Gastroesophageal sphincter (tissue), 3 donors: ENCODE data around the gene TBX20.

Experiments
- CTCF ChIP-seq, 4 experiments: fragments of 200-600 bp in 2 of 4; fragments of 450-650 bp in 2 of 4; sonication (generic) in 1 of 4; IDR thresholded peaks; one replicate each; pipeline ENCODE4 v1.5.1; 2017 to 2019; ENCODE audit warnings: antibody characterized with exemption in 4 of 4, mild to moderate bottlenecking in 2 of 4, moderate library complexity in 2 of 4
- POLR2AphosphoS5 ChIP-seq: sonication (generic); formaldehyde crosslinking; IDR thresholded peaks from one replicate; pipeline ENCODE4 v1.6.1; 2017; ENCODE audit warnings: antibody characterized with exemption

- TF ChIP-seq CTCF (IDR thresholded peaks at IDR 0.05) (no peak), POLR2AphosphoS5 (no peak)
Measured at GRCh38 chr7:35285799-35286198, 31.9 kb upstream of the TBX20 start.
